Renal pelvis (tissue), 12 donors: ENCODE results near the gene GPR18. TPM values are rescaled to one million over a fixed set of nuclear protein-coding genes. Genes with fewer than 3 reads are reported as not detected.

Source experiments
- DNase-seq: peaks from one replicate; pipeline ENCODE4 v3.0.0-alpha.2; 2013
- long read RNA-seq, 16 experiments: transcript quantifications; one replicate each; lab custom pipeline, GENCODE V29; 2026
- polyA plus RNA-seq, 3 donors: library from polyadenylated mRNA; unstranded; fragments of 120-200 nt; gene quantifications; one replicate each; pipeline ENCODE4 v1.2.1, GENCODE V29; 2013; ENCODE audit not compliant: insufficient read length in 3 of 3

GPR18 gene
- polyA plus RNA-seq: under 1 TPM; 0.14 to 0.55 (median 0.23) TPM
- long read RNA-seq, donor 1: 0 reads
- long read RNA-seq, donor 2: 0 reads
- long read RNA-seq, donor 3: 0 reads
- long read RNA-seq, donor 4: 0 reads
- long read RNA-seq, donor 5: 0 reads
- long read RNA-seq, donor 6: 0 reads
- long read RNA-seq, donor 7: 0 reads
- long read RNA-seq, donor 8: 0 reads
- long read RNA-seq, donor 9: 0 reads
- long read RNA-seq, donor 10: 0 reads
- long read RNA-seq, donor 11: 0 reads
- long read RNA-seq, donor 12: 0 reads
- long read RNA-seq, donor 13: 0 reads
- long read RNA-seq, donor 14: 0 reads
- long read RNA-seq, donor 15: 0 reads
- long read RNA-seq, donor 16: 0 reads

DNA sequence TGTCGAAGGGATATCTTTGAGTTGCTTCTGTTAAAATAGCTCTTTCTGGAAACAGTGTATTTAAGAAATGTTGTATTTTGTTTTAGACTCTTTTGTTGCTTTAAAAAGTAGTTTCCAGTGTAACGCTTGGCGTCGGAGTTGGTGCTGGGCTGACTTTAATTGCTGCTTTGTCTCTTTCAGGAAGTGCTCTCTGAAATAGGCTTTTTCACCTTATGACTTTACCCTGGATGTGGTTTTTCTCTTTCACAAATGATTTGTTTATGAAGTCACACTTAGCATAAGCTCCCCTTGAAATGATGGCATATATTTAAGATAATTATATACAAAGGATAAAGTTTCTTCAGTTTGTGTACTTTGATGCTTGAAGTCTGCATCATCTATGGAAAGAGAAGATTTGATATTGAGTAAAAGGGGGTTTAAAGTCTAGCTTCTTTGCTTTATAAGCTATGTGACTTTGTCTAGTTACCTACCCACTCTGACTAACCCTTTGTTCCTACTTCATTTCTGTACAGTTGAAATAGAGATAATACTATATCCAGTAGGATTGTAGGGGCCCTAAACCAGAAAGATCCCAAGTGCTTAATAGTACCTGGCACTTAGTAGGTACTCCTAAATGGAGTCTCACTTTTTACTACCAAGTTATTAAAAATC is at the start of gene GPR18:
Gene GPR18 (minus strand): TSS at position 170 of the 651 bp plus-strand sequence. CDS start 2,507 bp downstream, outside the sequence.
- no peak for DNase-seq

- no peak for DNase-seq
Measured at GRCh38 chr13:99307648-99308339, 49.6 kb upstream of the GPR18 start.

GRCh38 chr13:99307247-99307646 is 49.1 kb upstream of the GPR18 start, which contains the start of gene GPR183:
Gene GPR183 (minus strand): TSS chr13:99307399. CDS start chr13:99296145, 11,254 bp downstream.
- peak; percentile 35 for DNase-seq

GRCh38 chr13:99305566-99305965 is 47.4 kb upstream of the GPR18 start:
- DNase-seq: no peak

DNA sequence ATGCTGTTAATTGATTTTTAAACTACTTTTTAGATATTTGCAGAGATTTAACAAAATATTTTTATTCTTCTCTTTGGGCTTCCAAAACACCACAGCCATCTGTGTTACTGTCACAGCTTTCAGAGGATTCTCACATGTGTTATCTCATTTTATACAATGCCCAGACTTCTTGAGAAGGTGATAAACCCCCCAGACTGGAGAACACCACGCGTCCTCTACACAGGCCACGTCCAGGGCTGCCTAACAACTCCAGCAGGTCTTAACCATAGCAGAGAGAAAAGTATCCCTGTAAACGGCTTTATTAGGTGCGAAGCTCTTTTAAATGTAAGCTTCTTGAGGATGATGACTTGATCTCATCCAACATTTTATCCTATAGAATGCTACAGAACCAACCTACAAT is 47.0 kb upstream of the GPR18 start:
- DNase-seq: no peak

DNA sequence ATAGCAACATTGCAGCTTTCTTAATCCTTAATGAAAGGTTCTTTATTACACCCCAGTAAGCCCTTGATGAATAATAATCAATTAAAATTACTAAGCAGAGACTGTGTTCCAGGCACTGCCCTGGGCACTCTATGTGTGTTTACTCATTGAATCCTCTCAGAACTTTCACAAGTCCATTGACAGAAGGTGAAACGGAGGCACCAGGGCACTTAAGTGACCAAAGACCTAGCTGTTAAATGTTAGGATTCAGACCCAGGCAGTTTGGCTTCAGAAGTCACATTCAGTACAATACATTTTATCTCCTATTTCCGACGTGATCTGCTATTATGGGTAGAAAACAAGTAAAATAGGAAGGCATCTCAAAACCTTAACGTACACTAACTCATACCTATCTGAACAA is 46.4 kb upstream of the GPR18 start:
- no peak for DNase-seq

GRCh38 chr13:99303863-99304521 is 45.8 kb upstream of the GPR18 start:
- no peak for DNase-seq

- no peak for DNase-seq
Measured at GRCh38 chr13:99302637-99303505, 44.7 kb upstream of the GPR18 start.

DNA sequence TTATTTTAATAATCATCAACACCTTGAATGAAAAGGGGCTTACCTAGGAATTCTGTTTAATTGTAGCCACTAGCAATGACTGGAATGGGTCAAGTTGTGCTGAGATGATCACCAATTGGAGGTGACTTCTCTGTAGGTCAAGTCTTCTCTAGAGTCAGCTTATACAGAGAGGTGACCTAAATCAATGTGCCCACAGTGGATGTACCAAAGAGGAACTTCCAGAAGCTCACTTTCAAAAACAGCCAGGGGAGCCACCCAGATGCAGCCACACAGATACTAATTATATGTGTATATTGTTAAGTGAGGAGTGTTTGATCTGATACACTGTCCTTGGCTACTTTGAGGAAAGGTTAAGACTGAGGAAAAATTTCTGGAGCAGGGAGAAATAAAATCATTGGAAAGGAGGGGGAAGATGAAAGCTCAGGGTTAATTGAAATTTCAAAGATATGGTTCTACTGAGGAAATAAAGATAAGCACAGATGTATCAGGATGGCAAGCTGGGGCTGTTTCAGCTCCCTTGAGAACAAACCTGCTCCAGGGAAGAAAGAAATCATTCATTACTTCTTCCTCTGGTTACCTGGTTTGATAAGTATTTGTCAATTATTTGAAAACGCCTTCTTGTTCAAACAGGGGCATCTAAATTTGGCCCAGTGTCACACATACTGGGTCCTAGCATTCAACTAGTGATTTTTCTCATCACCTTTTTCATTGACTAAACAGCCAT is 43.9 kb upstream of the GPR18 start:
- no peak for DNase-seq

GRCh38 chr13:99301056-99301838 is 43.1 kb upstream of the GPR18 start:
- no peak for DNase-seq

- DNase-seq: no peak
Measured at GRCh38 chr13:99299920-99300341, 41.8 kb upstream of the GPR18 start.

GRCh38 chr13:99299256-99299919 is 41.2 kb upstream of the GPR18 start:
- no peak for DNase-seq

DNA sequence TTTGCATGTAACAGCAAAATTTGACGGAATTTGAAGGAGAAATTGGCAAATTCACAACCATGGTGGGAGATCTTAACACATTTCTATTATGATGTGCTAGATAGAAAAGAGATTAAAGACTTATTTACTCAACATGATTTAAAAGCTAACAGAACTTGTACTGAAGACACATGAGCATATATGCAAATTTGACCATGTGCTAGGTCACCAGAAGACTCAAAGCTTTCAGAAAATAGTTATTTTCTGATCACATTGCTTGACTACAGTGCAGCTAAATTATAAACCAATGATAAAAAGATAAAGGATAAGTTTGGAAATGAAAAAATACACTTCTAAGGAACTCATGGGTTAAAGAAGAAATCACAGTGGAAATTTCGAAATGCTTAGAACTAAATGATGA is 39.9 kb upstream of the GPR18 start:
- DNase-seq: no peak

GRCh38 chr13:99297331-99297730 is 39.2 kb upstream of the GPR18 start:
- DNase-seq: no peak

DNA sequence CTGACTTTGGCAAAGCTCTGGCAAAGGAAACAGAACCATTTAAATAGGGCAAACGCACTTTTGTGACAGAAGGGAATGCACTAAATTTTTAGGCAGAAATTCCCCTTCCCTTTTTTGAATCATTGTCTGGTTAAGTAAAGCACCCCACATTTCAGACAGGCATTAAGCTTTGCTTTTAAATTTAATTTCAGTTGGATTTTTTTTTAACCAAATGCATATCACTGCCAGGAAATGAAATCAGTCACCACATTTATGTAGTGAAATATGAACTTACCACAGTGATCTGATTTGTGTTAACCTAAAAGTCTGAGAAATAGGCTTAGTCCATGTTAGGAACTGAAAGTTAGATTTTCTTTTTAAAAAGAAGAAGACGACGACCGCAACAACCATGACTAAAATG is 38.2 kb upstream of the GPR18 start:
- DNase-seq: no peak

DNA sequence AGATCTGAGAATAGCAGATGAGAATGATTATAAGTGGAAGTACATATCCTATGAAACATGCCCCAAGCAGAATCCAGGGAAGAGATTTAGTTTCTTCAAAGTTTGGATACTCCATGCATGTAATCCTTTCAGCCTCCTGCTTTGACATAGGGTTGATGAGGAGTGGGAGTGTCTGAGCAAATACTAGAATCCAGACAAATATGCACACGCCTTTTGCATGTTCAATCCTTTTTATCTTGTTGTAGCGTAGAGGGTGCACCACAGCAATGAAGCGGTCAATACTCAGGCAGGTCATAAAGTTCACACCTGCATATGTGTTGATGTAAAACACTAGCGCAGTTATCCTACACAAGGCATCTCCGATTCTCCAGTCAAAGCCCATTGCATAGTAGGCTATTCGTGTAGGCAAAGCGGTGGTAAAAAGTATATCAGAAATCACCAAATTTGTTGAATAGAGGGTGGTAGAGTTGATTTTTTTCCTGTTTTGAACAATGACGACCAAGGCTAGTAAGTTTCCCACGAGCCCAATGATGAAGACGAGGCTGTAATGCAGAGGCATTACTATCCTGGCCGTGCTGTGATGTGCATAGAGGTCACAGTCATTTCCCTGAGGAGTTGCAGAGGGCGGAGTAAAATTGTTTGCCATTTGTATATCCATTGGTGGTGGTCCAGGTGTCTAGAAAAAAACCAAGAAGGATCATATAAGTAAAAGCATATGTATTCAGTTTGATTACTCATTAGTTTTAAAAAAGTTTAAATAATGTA is 37.5 kb upstream of the GPR18 start:
- DNase-seq: no peak

DNA sequence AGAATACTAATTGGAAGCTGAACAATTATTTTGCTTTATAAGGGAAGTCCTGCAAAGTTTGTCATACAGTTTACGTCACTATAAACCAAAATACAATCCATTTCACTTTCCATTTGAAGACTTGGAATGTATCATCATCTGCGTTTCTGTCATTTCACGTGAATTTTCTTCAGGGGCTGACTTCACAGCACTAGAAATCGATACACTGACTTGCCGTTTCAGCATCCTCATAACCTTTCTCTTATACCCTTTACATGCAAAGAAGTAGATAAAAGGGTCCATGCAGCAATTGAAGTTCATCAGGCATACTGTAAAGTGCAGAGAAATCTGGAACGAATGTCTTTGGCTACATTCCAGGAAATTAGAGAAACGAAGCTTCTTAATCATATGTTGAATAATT is 36.8 kb upstream of the GPR18 start:
- DNase-seq: no peak

GRCh38 chr13:99294198-99294597 is 36.0 kb upstream of the GPR18 start:
- DNase-seq: no peak
